HG03064 (cell line): Measurements from ENCODE around the gene FADD.
"Not testable (repeated sequence)": the region's sequence is repeated elsewhere in the genome, so short reads cannot be mapped to it uniquely, and the experiment has no call there.

Source experiments
- ATAC-seq: cut with Tn5 transposase; IDR thresholded peaks from one replicate; pipeline ENCODE4 v1.9.1; 2021; ENCODE audit warnings: low read depth; ENCODE audit not compliant: unreplicated experiment

The FADD gene

DNA sequence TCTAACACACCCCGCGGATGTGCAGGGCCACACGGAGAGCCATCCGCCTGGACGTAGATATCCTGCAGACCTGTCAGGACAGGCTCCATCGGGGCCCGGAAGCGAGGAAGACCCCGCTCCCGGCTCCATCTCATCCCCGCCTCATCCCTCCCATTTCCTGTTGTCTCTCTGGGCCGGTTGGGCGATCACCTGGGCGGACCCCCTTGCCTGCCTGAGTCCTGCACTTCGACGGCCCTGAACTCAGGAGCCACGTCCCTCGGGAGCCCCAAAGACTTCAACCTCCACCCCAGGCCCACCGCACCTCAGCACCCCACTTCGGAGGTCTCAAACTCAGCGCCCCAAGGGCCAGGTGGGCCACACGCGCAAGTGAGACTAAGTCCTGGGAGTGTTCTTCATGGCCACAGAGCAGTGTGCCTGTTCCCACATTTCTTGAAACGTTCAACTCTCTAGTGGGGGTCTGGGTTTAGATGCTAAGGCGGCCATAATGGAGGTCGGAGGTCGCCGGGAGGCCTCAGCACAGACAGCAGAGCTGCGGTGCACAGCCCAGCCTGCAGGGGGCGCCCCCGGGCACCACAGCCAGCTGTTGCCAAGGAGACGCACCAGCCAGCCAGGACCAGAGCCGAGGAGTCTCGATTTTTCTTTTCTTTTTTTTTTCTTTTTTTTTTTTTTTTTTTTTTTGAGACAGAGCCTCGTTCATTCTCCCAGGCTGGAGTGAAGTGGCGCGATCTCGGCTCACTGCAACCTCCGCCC lies 26.0 kb upstream of the FADD start:
- no peak for ATAC-seq

DNA sequence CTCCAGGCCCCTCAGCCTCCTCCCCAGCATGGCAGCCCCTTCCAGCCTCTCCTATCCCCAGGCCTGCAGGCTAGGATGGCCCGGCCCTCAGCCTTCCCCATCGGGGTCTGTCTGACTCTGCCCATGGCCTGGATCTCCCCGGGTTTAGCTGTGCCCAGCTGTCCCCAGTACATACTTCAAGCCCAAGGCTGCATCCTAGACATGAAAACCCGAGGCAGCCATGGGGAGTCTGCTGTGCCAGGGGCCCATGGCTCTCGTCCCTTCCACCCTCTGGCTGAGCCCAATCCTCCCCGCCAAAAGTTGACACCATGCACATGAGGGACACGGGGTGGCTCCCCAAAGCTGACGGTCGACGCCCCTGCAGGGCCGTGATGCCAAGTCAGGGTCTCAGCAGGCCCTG lies 22.2 kb upstream of the FADD start:
- ATAC-seq = no peak

DNA sequence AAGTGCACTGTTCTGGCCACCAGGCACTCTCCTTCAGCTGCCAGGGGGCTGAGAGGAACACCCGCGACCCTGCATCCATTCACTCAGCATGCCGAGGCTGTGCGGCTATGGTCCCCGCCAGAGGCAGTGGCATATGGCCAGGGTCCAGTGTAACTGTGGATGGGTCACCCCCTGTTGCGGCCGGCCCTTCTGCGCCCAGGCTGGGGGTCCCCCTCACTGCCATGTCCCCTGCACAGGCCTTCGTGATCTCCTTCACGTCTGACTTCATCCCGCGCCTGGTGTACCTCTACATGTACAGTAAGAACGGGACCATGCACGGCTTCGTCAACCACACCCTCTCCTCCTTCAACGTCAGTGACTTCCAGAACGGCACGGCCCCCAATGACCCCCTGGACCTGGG lies 20.8 kb upstream of the FADD start:
- ATAC-seq = no peak

DNA sequence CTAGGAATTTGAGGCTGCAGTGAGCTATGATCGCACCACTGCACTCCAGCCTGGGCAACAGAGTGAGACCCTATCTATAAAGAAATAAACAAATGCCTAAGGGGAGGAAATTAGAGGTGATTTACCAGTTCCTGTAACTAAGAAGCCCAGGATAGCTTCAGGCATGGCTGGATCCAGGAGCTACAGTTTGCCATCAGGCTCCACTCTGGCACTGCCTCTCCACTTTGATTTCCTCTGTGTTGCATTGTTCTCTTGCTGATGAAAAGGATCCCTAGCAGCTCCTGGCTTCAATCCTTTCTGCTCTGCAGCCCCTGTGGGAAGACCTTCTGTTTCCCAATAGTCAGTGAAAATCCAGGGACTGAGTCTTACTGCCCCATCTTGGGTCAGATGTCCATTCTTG lies 20.1 kb upstream of the FADD start:
- ATAC-seq = no peak

DNA sequence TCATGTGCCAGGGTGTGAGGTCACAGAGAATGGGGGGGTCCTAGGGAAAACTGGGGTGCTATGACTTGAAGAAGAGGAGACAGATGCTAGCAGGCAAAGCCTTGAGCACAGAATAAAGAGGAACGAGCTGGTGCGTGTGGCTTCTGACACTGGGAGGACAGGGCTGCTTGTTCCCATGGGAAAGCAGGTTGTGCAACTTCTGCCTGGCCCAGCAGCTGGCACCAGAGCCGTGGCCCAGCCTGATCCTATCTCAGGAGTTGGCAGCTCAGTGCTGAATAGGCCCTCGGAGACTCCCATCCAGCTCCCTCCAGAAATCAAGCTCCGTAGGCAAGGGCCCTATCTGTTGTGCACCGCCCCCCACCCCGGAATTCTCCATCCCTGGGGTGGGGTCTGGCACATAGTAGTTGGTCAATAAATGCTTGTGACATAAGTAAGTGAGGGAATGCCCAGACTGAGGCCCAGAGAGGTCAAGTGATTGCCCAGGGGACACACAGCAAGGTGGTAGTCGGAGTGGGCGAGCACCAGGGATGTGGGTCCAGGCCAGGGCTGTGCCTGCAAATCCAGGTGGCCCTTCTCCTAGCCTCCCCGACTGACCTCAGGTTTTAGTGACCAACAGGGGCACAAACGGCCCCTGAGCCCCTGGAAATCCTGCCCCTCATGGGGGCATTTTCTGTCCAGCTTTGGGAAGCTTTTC lies 19.5 kb upstream of the FADD start:
- no peak for ATAC-seq

DNA sequence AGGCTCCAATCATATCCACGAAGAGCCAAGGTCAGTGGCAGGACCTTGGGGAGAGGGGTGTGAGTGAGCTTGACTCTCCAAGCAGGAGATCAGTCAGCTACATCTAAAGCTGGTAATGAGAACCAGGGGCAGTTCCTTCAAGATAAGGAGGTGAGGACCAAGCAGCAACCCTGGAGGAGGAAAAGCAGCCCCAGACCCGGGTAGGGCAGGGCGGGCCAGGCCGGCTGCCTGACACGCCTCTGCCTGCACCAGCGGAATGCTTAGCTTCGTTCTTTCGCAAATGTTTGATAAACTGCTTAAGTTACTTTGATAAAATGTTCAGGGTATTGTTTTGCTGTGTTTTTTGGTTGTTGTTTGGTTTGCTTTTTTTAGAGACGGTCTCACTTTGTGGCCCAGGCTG lies 18.7 kb upstream of the FADD start:
- no peak for ATAC-seq

DNA sequence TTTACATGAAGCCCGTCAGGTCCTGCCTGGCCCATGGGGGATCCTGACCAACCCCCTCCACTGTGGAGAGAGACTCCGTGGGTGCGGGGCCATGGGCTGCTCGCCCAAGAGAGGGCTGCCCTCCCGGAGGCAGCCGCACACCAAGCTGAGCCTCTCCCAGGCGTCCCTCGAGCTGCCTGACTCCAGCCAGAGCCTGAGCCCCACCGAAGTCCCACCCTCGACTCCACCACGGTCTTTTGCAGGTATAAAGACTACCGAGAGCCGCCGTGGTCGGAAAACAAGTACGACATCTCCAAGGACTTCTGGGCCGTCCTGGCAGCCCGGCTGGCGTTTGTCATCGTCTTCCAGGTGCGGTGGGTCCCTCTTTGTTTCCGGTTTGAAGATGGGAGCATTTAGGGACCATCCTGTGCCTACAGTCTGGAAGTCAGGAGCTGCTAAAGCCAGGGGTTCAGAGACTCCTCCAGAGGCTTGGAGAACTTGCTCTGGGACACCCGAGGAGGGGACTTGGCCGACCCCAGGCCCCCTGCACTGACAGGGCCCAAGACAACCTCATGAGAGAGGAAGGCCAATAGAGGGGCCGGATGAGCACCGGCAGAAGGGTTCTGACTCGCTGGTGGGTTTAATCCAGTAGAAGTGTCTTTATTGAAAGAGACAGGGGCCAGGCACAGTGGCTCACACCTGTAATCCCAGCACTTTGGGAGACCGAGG lies 17.6 kb upstream of the FADD start:
- no peak for ATAC-seq

DNA sequence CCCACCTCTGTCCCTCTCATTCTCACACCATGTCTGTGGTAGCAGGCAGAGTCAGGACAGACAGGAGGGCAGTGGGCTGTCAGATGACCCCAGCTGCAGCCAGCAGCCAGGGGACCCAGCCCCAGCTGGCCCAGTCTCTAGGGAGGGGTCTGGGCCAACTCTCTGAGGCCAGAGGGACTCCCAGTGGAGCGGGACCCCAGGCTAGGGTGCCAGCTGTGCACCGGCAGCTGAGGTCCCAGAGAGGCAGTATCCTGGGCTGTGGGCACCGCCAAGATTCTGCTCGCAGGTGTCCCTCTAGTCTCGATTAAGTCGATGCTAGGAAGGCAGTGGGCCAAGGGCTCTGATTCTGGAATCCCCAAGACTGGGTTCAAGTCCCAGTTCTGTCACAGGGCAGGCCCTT lies 16.7 kb upstream of the FADD start:
- ATAC-seq = no peak

DNA sequence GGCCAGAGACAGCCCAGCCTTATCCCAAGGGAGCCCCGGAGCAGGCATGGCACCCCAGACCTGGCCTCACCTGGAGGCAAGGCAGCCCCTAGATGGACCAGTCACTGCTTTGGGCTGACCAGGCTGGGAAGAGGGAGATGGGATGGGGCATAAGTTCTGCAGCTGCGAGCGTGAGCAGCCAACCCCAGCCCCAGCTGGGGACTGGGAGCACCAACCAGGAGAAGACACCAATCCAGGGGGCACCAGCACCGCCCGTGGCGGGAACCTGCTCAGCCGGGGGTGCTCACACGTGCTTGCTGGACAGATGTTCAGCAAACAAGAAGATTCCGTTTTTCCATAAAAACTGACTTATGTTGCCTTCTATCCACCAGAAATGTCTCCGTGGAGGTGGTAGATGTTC lies 16.2 kb upstream of the FADD start:
- no peak for ATAC-seq

DNA sequence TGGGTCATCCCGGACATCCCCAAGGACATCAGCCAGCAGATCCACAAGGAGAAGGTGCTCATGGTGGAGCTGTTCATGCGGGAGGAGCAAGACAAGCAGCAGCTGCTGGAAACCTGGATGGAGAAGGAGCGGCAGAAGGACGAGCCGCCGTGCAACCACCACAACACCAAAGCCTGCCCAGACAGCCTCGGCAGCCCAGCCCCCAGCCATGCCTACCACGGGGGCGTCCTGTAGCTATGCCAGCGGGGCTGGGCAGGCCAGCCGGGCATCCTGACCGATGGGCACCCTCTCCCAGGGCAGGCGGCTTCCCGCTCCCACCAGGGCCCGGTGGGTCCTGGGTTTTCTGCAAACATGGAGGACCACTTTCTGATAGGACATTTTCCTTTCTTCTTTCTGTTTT lies 15.3 kb upstream of the FADD start:
- ATAC-seq = no peak

DNA sequence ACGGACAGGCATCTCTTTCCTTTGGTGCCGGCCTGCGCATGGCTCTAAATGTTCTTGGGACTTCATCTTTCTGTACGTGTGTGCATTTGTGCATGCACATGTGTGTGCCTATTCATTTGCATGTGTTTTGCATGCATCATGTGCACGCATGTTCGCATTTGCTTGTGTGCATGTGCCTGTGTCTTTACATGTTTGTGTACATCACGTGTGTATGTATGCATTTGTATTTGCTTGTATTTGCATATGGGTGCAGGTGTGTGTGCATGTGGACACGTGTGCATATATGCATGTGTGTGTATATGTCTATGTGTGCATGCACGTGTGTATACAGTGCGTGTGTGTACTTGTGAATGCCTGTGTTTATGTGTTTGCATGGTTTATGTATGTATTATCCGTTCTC lies 13.5 kb upstream of the FADD start:
- no peak for ATAC-seq

DNA sequence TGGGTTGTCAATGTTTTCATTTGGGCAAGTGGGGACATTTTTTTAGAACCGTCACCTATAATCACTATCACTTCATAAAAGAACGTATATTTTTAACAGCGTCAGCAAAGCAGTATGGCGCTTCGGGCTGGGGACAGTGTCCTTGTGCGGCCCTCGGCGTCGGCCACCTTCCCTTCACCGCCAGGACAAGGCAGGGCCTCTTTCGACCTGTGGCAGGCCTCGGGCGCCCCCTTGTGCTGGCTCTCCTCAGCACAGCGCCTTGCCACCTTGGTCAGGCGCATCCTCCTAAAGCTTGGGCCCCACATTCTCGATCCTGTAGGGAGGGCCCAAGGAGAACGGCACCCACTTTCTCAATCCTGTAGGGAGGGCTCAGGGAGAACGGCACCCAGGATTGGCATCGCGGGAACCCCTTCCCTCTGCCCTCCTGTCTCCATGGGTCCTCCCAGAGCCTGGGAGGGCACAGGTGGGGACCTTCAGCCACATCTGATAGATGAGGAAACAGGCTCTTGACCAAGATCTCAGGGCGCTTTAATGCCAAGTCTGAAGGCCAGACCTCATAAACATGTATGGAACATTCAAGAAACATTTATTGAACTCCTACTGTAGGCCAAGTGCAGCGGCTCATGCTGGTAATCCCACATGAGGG lies 11.5 kb upstream of the FADD start:
- no peak for ATAC-seq

DNA sequence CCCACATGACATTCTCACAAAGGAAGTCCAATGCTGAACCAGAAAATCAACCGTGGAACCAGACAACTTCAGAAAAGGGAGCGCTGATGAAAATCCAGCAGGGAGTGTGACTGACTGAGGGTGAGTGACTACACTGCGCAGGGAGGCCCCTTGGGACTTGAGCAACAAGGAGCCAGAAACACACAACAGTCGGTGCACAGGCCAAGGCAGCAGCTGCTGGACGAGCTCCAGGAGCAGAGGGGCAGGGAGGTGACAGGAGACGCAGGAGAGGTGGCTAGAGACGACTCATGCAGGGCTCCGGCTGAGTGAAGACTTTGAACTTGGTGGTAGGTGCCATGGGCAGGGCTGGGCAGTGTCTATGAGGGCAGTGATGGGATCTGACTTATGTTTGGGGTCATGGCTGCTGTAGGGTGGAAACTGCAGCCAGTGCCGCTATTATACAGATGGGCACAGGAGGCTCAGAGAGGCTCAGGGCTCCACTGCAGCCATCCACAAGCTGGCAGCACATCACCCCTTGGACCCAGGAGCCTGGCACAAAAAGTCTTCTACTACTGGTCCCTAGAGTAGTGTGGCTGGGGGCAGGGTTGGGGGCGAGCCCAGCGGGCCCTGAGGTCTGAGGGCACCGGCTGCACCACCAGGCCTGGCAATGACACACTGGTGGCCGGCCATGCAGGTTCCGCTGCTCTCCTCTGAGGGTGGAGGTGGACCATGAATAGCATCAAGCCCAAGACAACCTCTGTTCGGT lies 10.3 kb upstream of the FADD start:
- ATAC-seq = no peak

DNA sequence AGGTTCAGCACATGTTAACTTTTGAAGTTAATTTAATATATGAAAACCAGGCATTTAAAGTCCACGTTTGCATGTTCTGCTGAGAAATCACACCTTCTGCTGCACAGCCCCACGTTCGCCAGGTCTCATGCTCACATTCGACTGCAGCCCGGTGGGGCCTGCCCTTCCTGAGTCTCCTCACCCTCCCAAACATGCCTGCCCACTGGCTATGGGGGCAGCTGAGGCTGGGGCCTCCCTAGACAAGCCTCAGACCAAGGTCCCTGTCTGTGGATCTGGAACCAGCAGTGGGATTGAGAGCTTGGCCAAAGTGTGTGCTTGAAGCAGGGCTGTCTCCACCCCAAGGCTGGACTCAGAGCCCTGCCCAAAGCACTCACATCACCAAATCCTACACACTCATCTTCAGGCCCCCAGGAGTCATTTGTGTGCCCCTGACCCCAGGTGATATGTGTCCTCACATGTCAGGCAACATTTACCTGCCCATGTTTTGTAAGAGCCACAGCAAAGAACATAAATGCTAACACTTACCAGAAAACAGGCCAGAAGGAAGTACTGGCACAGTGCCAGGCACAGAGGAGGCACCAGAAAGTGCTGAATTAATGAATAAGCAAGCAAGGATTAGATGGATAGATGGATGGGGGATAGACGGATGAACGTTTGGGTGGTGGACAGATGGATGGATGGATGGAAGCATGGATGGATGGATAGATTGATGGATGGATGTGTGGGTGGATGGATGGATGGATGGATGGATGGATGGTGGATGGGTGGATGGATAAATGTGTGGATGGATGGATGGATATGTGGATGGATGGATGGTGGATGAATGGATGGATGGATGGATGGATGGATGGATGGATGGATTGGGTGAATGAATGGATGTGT lies 9.4 kb upstream of the FADD start:
- ATAC-seq = no peak

DNA sequence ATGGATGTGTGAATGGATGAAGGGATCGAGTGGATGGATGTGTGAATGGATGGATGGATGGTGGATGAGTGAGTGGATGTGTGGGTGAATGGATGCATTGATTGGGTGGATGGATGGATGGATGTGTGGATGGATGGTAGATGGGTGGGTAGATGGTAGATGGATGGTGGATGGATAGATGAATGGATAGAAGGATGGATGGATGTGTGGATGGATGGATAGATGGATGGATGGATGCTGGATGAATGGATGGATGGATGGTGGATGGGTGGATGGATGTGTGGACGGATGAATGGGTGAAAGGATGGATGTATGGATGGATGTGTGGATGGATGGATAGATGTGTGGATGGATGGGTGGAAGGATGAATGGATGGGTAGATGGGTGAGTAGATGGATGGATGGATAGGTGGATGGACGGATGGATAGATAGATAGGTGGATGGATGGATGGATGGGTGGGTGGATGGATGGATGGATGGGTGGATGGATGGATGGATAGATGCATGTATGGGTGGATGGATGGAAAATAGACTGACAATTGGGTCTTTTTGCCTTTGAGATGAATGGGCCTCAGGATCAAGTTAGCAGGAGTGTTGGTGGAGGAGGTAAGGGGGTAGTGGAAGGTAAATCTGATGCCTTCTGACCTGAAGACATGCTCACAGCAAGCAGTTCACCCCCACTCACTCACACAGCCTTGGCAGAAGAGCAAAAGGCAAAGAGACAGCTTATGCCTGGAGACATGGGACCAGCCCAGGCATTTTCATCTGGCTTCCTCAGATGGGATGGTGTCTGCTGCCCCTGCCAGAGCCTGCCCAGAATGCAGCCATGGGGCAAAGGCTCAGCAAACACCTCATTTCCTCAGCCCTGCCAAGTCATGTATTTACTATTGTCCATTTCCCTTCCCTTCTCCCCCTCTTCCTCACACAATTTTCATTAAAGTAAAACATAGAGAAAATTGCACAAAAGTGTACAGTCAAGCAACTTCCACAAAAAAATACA lies 8.0 kb upstream of the FADD start:
- no peak for ATAC-seq

DNA sequence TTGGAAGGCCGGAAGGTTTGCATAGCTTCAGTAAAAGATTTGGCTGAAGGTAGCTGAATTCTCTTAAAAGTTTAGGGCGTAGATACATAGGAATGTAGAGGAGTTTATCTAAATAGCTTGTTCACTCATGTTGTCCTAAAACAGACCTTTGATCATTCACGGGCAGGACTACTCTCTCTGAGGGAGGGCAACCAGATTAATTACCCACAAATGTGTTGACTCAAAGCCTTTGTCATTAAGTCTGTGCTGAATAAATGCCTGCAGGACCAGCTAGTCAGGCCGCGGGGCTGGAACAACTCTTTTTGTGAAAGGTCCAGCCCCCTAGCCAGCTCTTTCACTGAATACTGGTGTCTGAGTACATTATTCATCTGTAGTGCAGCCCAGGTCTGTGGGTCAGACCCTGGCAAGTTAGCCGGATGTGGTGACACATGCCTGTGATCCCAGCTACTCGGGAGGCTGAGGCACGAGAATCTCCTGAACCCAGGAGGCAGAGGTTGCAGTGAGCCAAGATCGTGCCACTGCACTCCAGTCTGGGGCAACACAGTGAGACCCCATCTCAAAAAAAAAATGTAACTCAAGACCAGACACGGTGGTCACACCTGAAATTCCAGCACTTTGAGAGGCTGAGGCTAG lies 2.8 kb upstream of the FADD start:
- ATAC-seq = no peak

DNA sequence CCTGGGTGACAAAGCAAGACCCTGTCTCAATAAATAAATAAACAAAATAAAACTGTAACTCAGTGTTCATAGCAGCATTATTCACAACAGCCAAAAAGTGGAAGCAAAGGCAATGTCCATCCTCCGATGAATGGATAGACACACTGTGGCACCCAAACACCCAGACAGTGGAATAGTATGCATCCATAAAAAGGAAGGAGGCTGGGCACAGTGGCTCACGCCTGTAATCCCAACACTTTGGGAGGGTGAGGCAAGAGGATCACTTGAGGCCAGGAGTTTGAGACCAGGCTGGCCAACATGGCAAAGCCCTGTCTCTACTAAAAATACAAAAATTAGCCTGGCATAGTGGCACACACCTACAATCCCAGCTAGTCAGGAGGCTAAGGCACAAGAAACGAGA lies 2.0 kb upstream of the FADD start:
- ATAC-seq = not testable (repeated sequence)
